Astrocyte (in vitro differentiated cells and primary cell): ENCODE results near the gene ILKAP. TPM values are rescaled to one million over a fixed set of nuclear protein-coding genes. Genes with fewer than 3 reads are reported as not detected.

ENCODE experiments used
- DNase-seq: peaks from one replicate; pipeline ENCODE4 v3.0.0-alpha.2; 2010; ENCODE audit warnings: low read depth
- FAIRE-seq: peaks from 2 replicates; lab custom pipeline; 2011; peaks lifted over from hg19 to GRCh38; lab: Jason Lieb, UNC
- H2AFZ ChIP-seq: 2 replicates; pipeline ENCODE4 v1.6.0; 2012; ENCODE audit warnings: low read depth, low read length, inconsistent platforms
- H3K27ac ChIP-seq: 2 replicates; pipeline ENCODE4 v1.5.1; 2011; ENCODE audit warnings: low read depth, low read length, inconsistent platforms
- H3K27me3 ChIP-seq: 2 replicates; pipeline ENCODE4 v1.6.0; 2011; ENCODE audit warnings: low read length, inconsistent platforms; ENCODE audit not compliant: insufficient read depth
- H3K36me3 ChIP-seq: 2 replicates; pipeline ENCODE4 v1.5.1; 2011; ENCODE audit warnings: low read length, inconsistent platforms; ENCODE audit not compliant: insufficient read depth
- H3K4me1 ChIP-seq: 2 replicates; pipeline ENCODE4 v1.5.1; 2011; ENCODE audit warnings: low read length, inconsistent platforms; ENCODE audit not compliant: insufficient read depth
- H3K4me2 ChIP-seq: 2 replicates; pipeline ENCODE4 v1.6.0; 2012; ENCODE audit warnings: low read length, inconsistent platforms
- H3K4me3 ChIP-seq: 2 replicates; pipeline ENCODE4 v1.5.1; 2011; ENCODE audit warnings: low read depth, mild to moderate bottlenecking, low read length, inconsistent platforms; ENCODE audit not compliant: insufficient read depth
- H3K79me2 ChIP-seq: 2 replicates; pipeline ENCODE4 v1.6.0; 2012; ENCODE audit warnings: mild to moderate bottlenecking, low read length, inconsistent platforms; ENCODE audit not compliant: insufficient read depth
- H3K9ac ChIP-seq: 2 replicates; pipeline ENCODE4 v1.6.0; 2012; ENCODE audit warnings: mild to moderate bottlenecking, low read length, inconsistent platforms
- H3K9me3 ChIP-seq: 2 replicates; pipeline ENCODE4 v1.5.1; 2012; ENCODE audit warnings: low read depth, mild to moderate bottlenecking, low read length, inconsistent platforms; ENCODE audit not compliant: insufficient read depth
- H4K20me1 ChIP-seq: 2 replicates; pipeline ENCODE4 v1.6.0; 2012; ENCODE audit warnings: low read length, inconsistent platforms; ENCODE audit not compliant: insufficient read depth
- H3K27ac Mint-ChIP-seq: one replicate; pipeline ENCODE4 v1.8.0; 2021; ENCODE audit warnings: mild to moderate bottlenecking, mixed read lengths; ENCODE audit not compliant: unreplicated experiment
- H3K27me3 Mint-ChIP-seq: one replicate; pipeline ENCODE4 v1.8.0; 2021; ENCODE audit warnings: low read depth, mixed read lengths; ENCODE audit not compliant: unreplicated experiment
- H3K36me3 Mint-ChIP-seq: one replicate; pipeline ENCODE4 v1.8.0; 2021; ENCODE audit warnings: low read depth, mixed read lengths; ENCODE audit not compliant: unreplicated experiment
- H3K4me1 Mint-ChIP-seq: one replicate; pipeline ENCODE4 v1.8.0; 2021; ENCODE audit warnings: low read depth, mixed read lengths; ENCODE audit not compliant: unreplicated experiment
- H3K4me3 Mint-ChIP-seq: one replicate; pipeline ENCODE4 v1.8.0; 2021; ENCODE audit warnings: mild to moderate bottlenecking, moderate library complexity, mixed read lengths; ENCODE audit not compliant: unreplicated experiment
- H3K9me3 Mint-ChIP-seq: one replicate; pipeline ENCODE4 v1.8.0; 2021; ENCODE audit warnings: mild to moderate bottlenecking, mixed read lengths; ENCODE audit not compliant: unreplicated experiment
- CTCF ChIP-seq: IDR thresholded peaks from 2 replicates; pipeline ENCODE4 v1.5.1; 2011; ENCODE audit warnings: low read depth, mild to moderate bottlenecking, inconsistent platforms, low read length, moderate library complexity; ENCODE audit not compliant: insufficient read depth
- EZH2 ChIP-seq: IDR thresholded peaks from 2 replicates; pipeline ENCODE4 v1.6.1; 2012; ENCODE audit warnings: mild to moderate bottlenecking, low read length, inconsistent platforms; ENCODE audit not compliant: insufficient read depth
- total RNA-seq: library from RNA; stranded (reverse); gene quantifications from 2 replicates; pipeline ENCODE4 v1.2.1, GENCODE V29; 2021

The ILKAP gene
- total RNA-seq, 1 donor from 2014 or later = 32.3 TPM

GRCh38 chr2:238129166-238130010, 74.1 kb downstream of the ILKAP start:
- Mint-ChIP-seq H3K4me1 (no peaks in the 10 kb centered on the region), H3K27ac (no peak overlapping the region), H3K9me3 (no peaks in the 10 kb centered on the region), H3K27me3 (peaks cover 18% of the 10 kb centered on the region), H3K36me3 (no peaks in the 10 kb centered on the region), H3K4me3 (no peak overlapping the region)
- TF ChIP-seq EZH2 = no peak
- no peak for TF ChIP-seq CTCF
- H3K27me3 ChIP-seq = no peaks in the 10 kb centered on the region
- H3K79me2 ChIP-seq = no peaks in the 10 kb centered on the region
- no peak overlapping the region for H3K9ac ChIP-seq
- H3K4me3 ChIP-seq = no peak overlapping the region
- no peaks in the 10 kb centered on the region for H3K9me3 ChIP-seq
- H4K20me1 ChIP-seq = no peaks in the 10 kb centered on the region
- H3K27ac ChIP-seq = no peak overlapping the region
- H3K4me2 ChIP-seq = no peak overlapping the region
- no peak overlapping the region for H2AFZ ChIP-seq
- DNase-seq (no peak), FAIRE-seq (no peak)
- H3K4me1 ChIP-seq = no peaks in the 10 kb centered on the region
- H3K36me3 ChIP-seq = no peaks in the 10 kb centered on the region

- H3K9me3 Mint-ChIP-seq = no peaks in the 10 kb centered on the region
- H3K27ac Mint-ChIP-seq = no peak overlapping the region
- H3K4me1 ChIP-seq = no peaks in the 10 kb centered on the region
- no peak overlapping the region for H2AFZ ChIP-seq
- no peak overlapping the region for H3K4me3 Mint-ChIP-seq
- no peaks in the 10 kb centered on the region for H4K20me1 ChIP-seq
- H3K36me3 Mint-ChIP-seq = no peaks in the 10 kb centered on the region
- no peak for TF ChIP-seq CTCF
- no peak for DNase-seq
- peaks cover 15% of the 10 kb centered on the region for H3K27me3 Mint-ChIP-seq
- FAIRE-seq = no peak
- H3K36me3 ChIP-seq = no peaks in the 10 kb centered on the region
- H3K4me1 Mint-ChIP-seq = no peaks in the 10 kb centered on the region
- no peak overlapping the region for H3K27ac ChIP-seq
- H3K4me2 ChIP-seq = no peak overlapping the region
- no peak overlapping the region for H3K9ac ChIP-seq
- no peak overlapping the region for H3K4me3 ChIP-seq
- H3K9me3 ChIP-seq = no peaks in the 10 kb centered on the region
- H3K79me2 ChIP-seq = no peaks in the 10 kb centered on the region
- H3K27me3 ChIP-seq = no peaks in the 10 kb centered on the region
Measured at GRCh38 chr2:238128534-238129001, 74.9 kb downstream of the ILKAP start.

- no peak for DNase-seq
- no peak overlapping the region for H3K4me3 ChIP-seq
- H3K9me3 Mint-ChIP-seq = no peaks in the 10 kb centered on the region
- peak overlapping the region; percentile 26 for H2AFZ ChIP-seq
- no peak overlapping the region for H3K4me3 Mint-ChIP-seq
- no peak overlapping the region for H3K9ac ChIP-seq
- H3K36me3 ChIP-seq = no peaks in the 10 kb centered on the region
- no peak overlapping the region for H3K27ac ChIP-seq
- FAIRE-seq = no peak
- H3K36me3 Mint-ChIP-seq = no peaks in the 10 kb centered on the region
- TF ChIP-seq EZH2 = no peak
- no peak for TF ChIP-seq CTCF
- H4K20me1 ChIP-seq = no peaks in the 10 kb centered on the region
- no peaks in the 10 kb centered on the region for H3K27me3 ChIP-seq
- H3K4me2 ChIP-seq = no peak overlapping the region
- no peak overlapping the region for H3K27ac Mint-ChIP-seq
- H3K4me1 ChIP-seq = no peaks in the 10 kb centered on the region
- H3K9me3 ChIP-seq = no peaks in the 10 kb centered on the region
- no peaks in the 10 kb centered on the region for H3K4me1 Mint-ChIP-seq
- H3K79me2 ChIP-seq = no peaks in the 10 kb centered on the region
- peaks cover 10% of the 10 kb centered on the region for H3K27me3 Mint-ChIP-seq
Measured at GRCh38 chr2:238128061-238128440, 75.4 kb downstream of the ILKAP start.
